H1 (cell line): ENCODE results near the gene GALNT1. TPM values are rescaled to one million over a fixed set of nuclear protein-coding genes. Genes with fewer than 3 reads are reported as not detected.

Experiments
- CTCF ChIA-PET: fragments of 300-600 bp; sonication (Branson Sonifier 250); formaldehyde crosslinking; loops from one replicate; lab custom pipeline; 2021; ENCODE audit not compliant: partially characterized antibody; lab: Charles Lee
- POLR2A ChIA-PET: fragments of 300-600 bp; sonication (Branson Sonifier 250); formaldehyde crosslinking; loops from one replicate; lab custom pipeline; 2021; ENCODE audit warnings: inconsistent platforms; ENCODE audit not compliant: partially characterized antibody; lab: Charles Lee
- DNase-seq, 2 experiments: peaks; one replicate each; pipeline versions ENCODE4 v3.0.0 to v3.0.0-alpha.2; 2010 to 2022; ENCODE audit warnings: low spot score in 2 of 2, low read depth in 1 of 2, mixed read lengths in 1 of 2
- FAIRE-seq: peaks from 2 replicates; lab custom pipeline; 2011; peaks lifted over from hg19 to GRCh38; lab: Jason Lieb, UNC
- H2AFZ ChIP-seq: 2 replicates; pipeline ENCODE4 v1.8.1; 2012; ENCODE audit warnings: low read length, inconsistent platforms
- H2AK5ac ChIP-seq: 2 replicates; pipeline ENCODE4 v1.6.1; 2013; ENCODE audit warnings: low read depth, low read length
- H2BK120ac ChIP-seq: replicated peaks from 2 replicates; pipeline ENCODE3; 2013; ENCODE audit warnings: low read depth, low read length, inconsistent platforms
- H2BK12ac ChIP-seq: 2 replicates; pipeline ENCODE4 v1.6.1; 2013; ENCODE audit warnings: low read depth, low read length
- H2BK15ac ChIP-seq: 2 replicates; pipeline ENCODE4 v1.6.1; 2013; ENCODE audit warnings: low read length
- H2BK20ac ChIP-seq: 2 replicates; pipeline ENCODE4 v1.6.1; 2013; ENCODE audit warnings: low read length
- H2BK5ac ChIP-seq: 2 replicates; pipeline ENCODE4 v1.6.1; 2013; ENCODE audit warnings: low read depth, low read length
- H3K14ac ChIP-seq: 2 replicates; pipeline ENCODE4 v1.6.1; 2013; ENCODE audit warnings: inconsistent platforms; ENCODE audit not compliant: insufficient read length
- H3K18ac ChIP-seq: 2 replicates; pipeline ENCODE4 v1.6.1; 2013; ENCODE audit warnings: low read length; ENCODE audit errors: extremely low read depth
- H3K23ac ChIP-seq: 2 replicates; pipeline ENCODE4 v1.6.1; 2013; ENCODE audit warnings: inconsistent platforms; ENCODE audit not compliant: insufficient read length
- H3K23me2 ChIP-seq: 2 replicates; pipeline ENCODE4 v1.6.1; 2013; ENCODE audit warnings: low read depth, low read length
- H3K27ac ChIP-seq: 2 replicates; pipeline ENCODE4 v1.6.1; 2011; ENCODE audit warnings: low read depth, low read length, inconsistent platforms
- H3K27me3 ChIP-seq, 4 experiments: replicated peaks in 1 of 4; 1 replicate in 1 of 4; 2 replicates in 3 of 4; pipeline versions ENCODE4 v1.6.1 to v1.8.1; 2011 to 2013; ENCODE audit warnings: low read length in 3 of 4, mild to moderate bottlenecking in 3 of 4, inconsistent platforms in 2 of 4, mixed read lengths in 2 of 4, moderate library complexity in 1 of 4; ENCODE audit not compliant: control insufficient read depth in 3 of 4, insufficient read depth in 3 of 4; ENCODE audit errors: extremely low read depth in 1 of 4
- H3K36me3 ChIP-seq, 4 experiments: 2 replicates each; pipeline versions ENCODE4 v1.6.1 to v1.8.1; 2011 to 2013; ENCODE audit warnings: mild to moderate bottlenecking in 4 of 4, low read length in 3 of 4, moderate library complexity in 2 of 4, control low read depth in 1 of 4, inconsistent platforms in 1 of 4; ENCODE audit not compliant: insufficient read depth in 4 of 4, control insufficient read depth in 2 of 4
- H3K4ac ChIP-seq: replicated peaks from 2 replicates; pipeline ENCODE3; 2013; ENCODE audit warnings: low read length, low read depth, mixed read lengths, inconsistent platforms; ENCODE audit not compliant: insufficient read length
- H3K4me1 ChIP-seq, 4 experiments: replicated peaks in 1 of 4; 1 replicate in 1 of 4; 2 replicates in 3 of 4; pipeline versions ENCODE4 v1.6.1 to v1.8.1; 2011 to 2013; ENCODE audit warnings: low read length in 3 of 4, inconsistent platforms in 2 of 4, mixed read lengths in 1 of 4; ENCODE audit not compliant: insufficient read depth in 4 of 4, control insufficient read depth in 3 of 4
- H3K4me2 ChIP-seq, 2 experiments: 2 replicates each; pipeline versions ENCODE4 v1.6.1 to v1.8.1; 2011 to 2013; ENCODE audit warnings: low read depth in 2 of 2, low read length in 2 of 2, control low read depth in 1 of 2, inconsistent platforms in 1 of 2, mild to moderate bottlenecking in 1 of 2; ENCODE audit not compliant: insufficient read depth in 1 of 2
- H3K4me3 ChIP-seq, 4 experiments: fragments of 200-600, 300-600 bp in 1 of 4; sonication (generic), shearing (Covaris generic), sonication (Bioruptor Twin) in 1 of 4; 2 replicates each; pipeline versions ENCODE4 v1.5.1 to v1.8.1; 2011 to 2016; ENCODE audit warnings: low read length in 4 of 4, low read depth in 3 of 4, control low read depth in 2 of 4, inconsistent platforms in 2 of 4, mild to moderate bottlenecking in 2 of 4, mixed read lengths in 1 of 4, moderate library complexity in 1 of 4; ENCODE audit not compliant: insufficient read depth in 2 of 4; ENCODE audit errors: extremely low read depth in 1 of 4
- H3K56ac ChIP-seq: replicated peaks from 2 replicates; pipeline ENCODE3; 2013; ENCODE audit warnings: low read depth, mild to moderate bottlenecking, mixed read lengths, low read length, inconsistent platforms; ENCODE audit not compliant: insufficient read length
- H3K79me1 ChIP-seq: 2 replicates; pipeline ENCODE4 v1.6.1; 2013; ENCODE audit warnings: low read depth, low read length, control low read depth
- H3K79me2 ChIP-seq, 2 experiments: 2 replicates each; pipeline versions ENCODE4 v1.6.1 to v1.8.1; 2012 to 2013; ENCODE audit warnings: low read length in 2 of 2, mild to moderate bottlenecking in 2 of 2, inconsistent platforms in 1 of 2; ENCODE audit not compliant: insufficient read depth in 2 of 2, control insufficient read depth in 1 of 2
- H3K9ac ChIP-seq, 4 experiments: replicated peaks in 1 of 4; 1 replicate in 1 of 4; 2 replicates in 3 of 4; pipeline versions ENCODE4 v1.6.1 to v1.8.1; 2011 to 2013; ENCODE audit warnings: low read depth in 3 of 4, low read length in 3 of 4, control low read depth in 2 of 4, mild to moderate bottlenecking in 2 of 4, moderate library complexity in 2 of 4, inconsistent platforms in 1 of 4; ENCODE audit errors: extremely low read depth in 1 of 4
- H3K9me3 ChIP-seq, 2 experiments: 2 replicates each; pipeline versions ENCODE4 v1.6.1 to v1.8.1; 2012 to 2013; ENCODE audit warnings: mild to moderate bottlenecking in 2 of 2, moderate library complexity in 2 of 2, control low read depth in 1 of 2, inconsistent platforms in 1 of 2, low read depth in 1 of 2, low read length in 1 of 2, mixed read lengths in 1 of 2; ENCODE audit not compliant: insufficient read depth in 2 of 2
- H4K20me1 ChIP-seq, 2 experiments: replicated peaks in 1 of 2; 2 replicates each; pipeline versions ENCODE3 to v1.8.1; 2011 to 2013; ENCODE audit warnings: inconsistent platforms in 2 of 2, low read length in 2 of 2, mild to moderate bottlenecking in 1 of 2; ENCODE audit not compliant: insufficient read depth in 2 of 2, control insufficient read depth in 1 of 2
- H4K5ac ChIP-seq: 2 replicates; pipeline ENCODE4 v1.6.1; 2013; ENCODE audit warnings: low read length, low read depth, mixed read lengths, inconsistent platforms; ENCODE audit not compliant: insufficient read length
- H4K8ac ChIP-seq: 2 replicates; pipeline ENCODE4 v1.8.0; 2013; ENCODE audit warnings: mild to moderate bottlenecking, moderate library complexity, low read length, inconsistent platforms; ENCODE audit not compliant: insufficient read depth; ENCODE audit errors: extremely low read depth
- H4K91ac ChIP-seq: replicated peaks from 2 replicates; pipeline ENCODE3; 2013; ENCODE audit warnings: low read length, mixed read lengths, inconsistent platforms; ENCODE audit not compliant: insufficient read length
- GABPA ChIP-seq: IDR thresholded peaks from 2 replicates; pipeline ENCODE4 v1.6.1; 2011; ENCODE audit warnings: mild to moderate bottlenecking, low read length, moderate library complexity, borderline replicate concordance; ENCODE audit not compliant: insufficient read depth
- POU5F1 ChIP-seq: IDR thresholded peaks from 2 replicates; pipeline ENCODE4 v1.6.1; 2011; ENCODE audit warnings: low read depth, mild to moderate bottlenecking, low read length, moderate library complexity
- SIRT6 ChIP-seq: IDR thresholded peaks from one replicate; pipeline ENCODE4 v1.7.1; 2012; ENCODE audit warnings: low read length, inconsistent platforms
- SUZ12 ChIP-seq: fragments of 200-600 bp; sonication (generic); IDR thresholded peaks from 2 replicates; pipeline ENCODE4 v1.6.1; 2012; ENCODE audit warnings: mild to moderate bottlenecking, inconsistent platforms, low read length, moderate library complexity, mixed read lengths
- WGBS, 2 experiments: shearing (Covaris generic) in 1 of 2; methylation state at CpG; one replicate each; pipeline versions ENCODE4 v1.1.6 to v1.1.7; 2013 to 2015; ENCODE audit warnings: low lambda C conversion rate in 2 of 2, mixed read lengths in 2 of 2, inconsistent platforms in 1 of 2, low coverage in 1 of 2, missing lambda C conversion rate in 1 of 2; ENCODE audit not compliant: insufficient replicate concordance in 2 of 2, insufficient coverage in 1 of 2, insufficient read length in 1 of 2; ENCODE audit errors: extremely low coverage in 1 of 2, missing lambda C conversion rate in 1 of 2; 5-methylcytosine and 5-hydroxymethylcytosine counted together
- polyA plus RNA-seq, 7 experiments: library from polyadenylated mRNA; depleted of rRNA in 3 of 7; stranded (reverse) in 5 of 7; unstranded in 2 of 7; fragments of >200 nt in 5 of 7; fragments of 200-250 nt in 2 of 7; gene quantifications; 1 replicate in 5 of 7; 2 replicates in 1 of 7; 4 replicates in 1 of 7; pipeline versions ENCODE4 v1.2.1 to v1.2.3, GENCODE V29; 2011 to 2013; ENCODE audit warnings: missing spikeins in 2 of 7, mixed read lengths in 2 of 7
- total RNA-seq: library from RNA; stranded (reverse); fragmentation: NEBNext Ultra II Directional; extraction: Animal tissue kit (Norgen Biotek cat#: 25700); gene quantifications from 2 replicates; pipeline ENCODE4 v1.2.1, GENCODE V29; 2021

GALNT1 gene
- total and polyA plus RNA-seq, 2 of the 8 experiments (the other 6 are each of a cell fraction or from before 2014, with no cell fraction given): 22.4 to 101 TPM

GRCh38 chr18:35619941-35620340, 38.4 kb downstream of the GALNT1 start:
- 96% methylated on average over 4 of the region's 4 CpGs; no CpG with 5 or more reads in 1 of the 2 experiments for WGBS, 2 experiments

More at GRCh38 chr18:35619941-35620340, 38.4 kb downstream of the GALNT1 start:
- Histone ChIP-seq H3K27ac (no peak overlapping the region), H2BK15ac (no peak overlapping the region), H3K23me2 (no peaks in the 10 kb centered on the region), H3K18ac (no peak overlapping the region), H4K8ac (no peak overlapping the region), H2AK5ac (no peak overlapping the region), H3K4me3 (no peak overlapping the region), H4K20me1 (no peaks in the 10 kb centered on the region), H3K36me3 (no peaks in the 10 kb centered on the region), H2AFZ (no peak overlapping the region), H3K4me1 (peaks cover 2 to 6% (median 4%) of the 10 kb centered on the region in 4 experiments; a peak in 4 of 7 replicates), H2BK12ac (no peak overlapping the region), H2BK120ac (no peak overlapping the region), H2BK20ac (no peak overlapping the region), H3K79me1 (0 out of 2 replicates have a peak, but pooled peaks cover 2% of the 10 kb centered on the region), H3K79me2 (peaks cover 0 to 56% of the 10 kb centered on the region in 2 experiments; a peak in 3 of 4 replicates), H3K23ac (no peak overlapping the region), H3K9ac (no peak overlapping the region), H3K27me3 (no peaks in the 10 kb centered on the region), H4K91ac (no peak overlapping the region), H3K4ac (no peak overlapping the region), H3K9me3 (no peaks in the 10 kb centered on the region), H2BK5ac (no peak overlapping the region), H3K56ac (no peak overlapping the region), H4K5ac (no peak overlapping the region), H3K14ac (no peak overlapping the region), H3K4me2 (no peak overlapping the region)
- FAIRE-seq (no peak), DNase-seq (no peak)
- CTCF ChIA-PET: interaction anchor here (1.1 kb wide), 2 partner anchors 11 to 218 kb away, joined by 3 to 6 read pairs; no protein-coding TSS in a partner anchor
- POLR2A ChIA-PET: no interaction called here
- no peak for TF ChIP-seq GABPA
- no peak for TF ChIP-seq SIRT6
- TF ChIP-seq SUZ12: no peak
- no peak for TF ChIP-seq POU5F1
